ENCODE measurements around the gene FOXO1.

DNA sequence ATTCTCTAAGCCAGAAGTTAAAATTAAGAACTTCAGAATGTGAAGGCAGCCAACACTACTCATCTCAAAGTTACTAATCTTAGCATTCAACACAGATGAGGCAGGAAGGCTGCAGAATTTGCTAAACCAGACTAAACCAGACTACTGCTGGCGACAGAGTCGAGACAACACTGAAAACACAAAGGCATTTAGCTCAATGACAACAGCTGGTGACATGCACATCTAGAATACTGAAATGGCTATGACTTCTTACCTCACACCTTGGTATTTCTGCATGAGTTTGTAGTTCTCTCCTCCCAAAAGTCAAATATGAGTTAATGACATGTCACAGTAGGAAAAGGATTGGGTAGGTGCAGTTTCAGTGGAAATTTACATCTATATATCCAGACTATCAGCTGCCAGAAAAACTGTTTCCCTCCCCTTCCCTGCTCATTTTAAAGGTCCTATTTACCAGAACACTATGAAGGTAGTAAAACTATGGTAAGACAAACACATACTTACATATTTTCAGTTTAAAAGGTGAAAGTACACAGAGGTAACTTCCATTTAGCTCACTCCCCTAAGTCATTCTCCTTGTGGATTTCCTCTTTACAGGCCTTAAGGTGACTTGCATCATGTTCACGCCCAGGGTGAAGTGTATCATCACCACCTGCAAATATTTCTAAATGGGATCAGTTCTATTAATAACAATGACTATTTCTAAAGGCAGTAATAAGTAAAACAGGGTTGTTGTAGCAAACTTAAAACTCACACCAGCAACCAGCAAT, 21.4 kb downstream of the FOXO1 start:
- TF ChIP-seq, protein P1, sequence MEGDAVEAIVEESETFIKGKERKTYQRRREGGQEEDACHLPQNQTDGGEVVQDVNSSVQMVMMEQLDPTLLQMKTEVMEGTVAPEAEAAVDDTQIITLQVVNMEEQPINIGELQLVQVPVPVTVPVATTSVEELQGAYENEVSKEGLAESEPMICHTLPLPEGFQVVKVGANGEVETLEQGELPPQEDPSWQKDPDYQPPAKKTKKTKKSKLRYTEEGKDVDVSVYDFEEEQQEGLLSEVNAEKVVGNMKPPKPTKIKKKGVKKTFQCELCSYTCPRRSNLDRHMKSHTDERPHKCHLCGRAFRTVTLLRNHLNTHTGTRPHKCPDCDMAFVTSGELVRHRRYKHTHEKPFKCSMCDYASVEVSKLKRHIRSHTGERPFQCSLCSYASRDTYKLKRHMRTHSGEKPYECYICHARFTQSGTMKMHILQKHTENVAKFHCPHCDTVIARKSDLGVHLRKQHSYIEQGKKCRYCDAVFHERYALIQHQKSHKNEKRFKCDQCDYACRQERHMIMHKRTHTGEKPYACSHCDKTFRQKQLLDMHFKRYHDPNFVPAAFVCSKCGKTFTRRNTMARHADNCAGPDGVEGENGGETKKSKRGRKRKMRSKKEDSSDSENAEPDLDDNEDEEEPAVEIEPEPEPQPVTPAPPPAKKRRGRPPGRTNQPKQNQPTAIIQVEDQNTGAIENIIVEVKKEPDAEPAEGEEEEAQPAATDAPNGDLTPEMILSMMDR (IDR thresholded peaks at IDR 0.05; ENCODE audit: insufficient read depth, low read length, poor library complexity, severe bottlenecking): no peak
- no peak for TF ChIP-seq EZH2phosphoT487 (conservative IDR thresholded peaks at IDR 0.05; ENCODE audit: low read length)

Data from SU-DHL-6 (cell line).